Neural progenitor cell (in vitro differentiated cells): Measurements from ENCODE around the gene GABARAP. TPM values are rescaled to one million over a fixed set of nuclear protein-coding genes. Genes with fewer than 3 reads are reported as not detected.

Experiments used
- DNase-seq: peaks from one replicate; pipeline ENCODE4 v3.0.0-alpha.2; 2016; ENCODE audit warnings: low spot score
- H2AFZ ChIP-seq: fragments of 200-600 bp; sonication (generic); replicated peaks from 2 replicates; pipeline ENCODE4 v1.6.1; 2016; ENCODE audit warnings: antibody characterized with exemption
- H3F3A ChIP-seq: fragments of 200-600 bp; sonication (generic); 2 replicates; pipeline ENCODE4 v1.6.1; 2016; ENCODE audit warnings: antibody characterized with exemption, low read depth
- H3K27ac ChIP-seq: fragments of 200-600 bp; sonication (generic); 2 replicates; pipeline ENCODE4 v1.5.1; 2016; ENCODE audit warnings: mild to moderate bottlenecking
- H3K27me3 ChIP-seq: fragments of 200-600 bp; sonication (generic); 2 replicates; pipeline ENCODE4 v1.6.1; 2016; ENCODE audit warnings: mild to moderate bottlenecking, moderate library complexity
- H3K36me3 ChIP-seq: fragments of 200-600 bp; sonication (generic); 2 replicates; pipeline ENCODE4 v1.5.1; 2016
- H3K4me1 ChIP-seq: fragments of 200-600 bp; sonication (generic); 2 replicates; pipeline ENCODE4 v1.6.1; 2016; ENCODE audit warnings: mixed run types
- H3K4me2 ChIP-seq: fragments of 200-600 bp; sonication (generic); 2 replicates; pipeline ENCODE4 v1.6.1; 2016
- H3K4me3 ChIP-seq: fragments of 200-600 bp; sonication (generic); 2 replicates; pipeline ENCODE4 v1.5.1; 2016
- H3K79me2 ChIP-seq: fragments of 200-600 bp; sonication (generic); 2 replicates; pipeline ENCODE4 v1.6.1; 2016; ENCODE audit warnings: low read depth
- H3K9ac ChIP-seq: fragments of 200-600 bp; sonication (generic); 2 replicates; pipeline ENCODE4 v1.6.1; 2016
- H3K9me3 ChIP-seq: fragments of 200-600 bp; sonication (generic); 2 replicates; pipeline ENCODE4 v1.5.1; 2016; ENCODE audit warnings: low read depth
- H4K20me1 ChIP-seq: fragments of 200-600 bp; sonication (generic); 2 replicates; pipeline ENCODE4 v1.6.1; 2016; ENCODE audit warnings: low read depth
- H3K27ac Mint-ChIP-seq: 3 replicates; pipeline ENCODE4 v1.8.0; 2021; ENCODE audit warnings: mixed read lengths
- H3K27me3 Mint-ChIP-seq: 2 replicates; pipeline ENCODE4 v1.8.0; 2022; ENCODE audit warnings: low read depth, mild to moderate bottlenecking, inconsistent platforms, moderate library complexity, mixed read lengths; ENCODE audit not compliant: insufficient read depth
- H3K36me3 Mint-ChIP-seq: 3 replicates; pipeline ENCODE4 v1.8.0; 2021; ENCODE audit warnings: mixed read lengths
- H3K4me1 Mint-ChIP-seq: 3 replicates; pipeline ENCODE4 v1.8.0; 2021; ENCODE audit warnings: mixed read lengths
- H3K4me3 Mint-ChIP-seq: 3 replicates; pipeline ENCODE4 v1.8.0; 2021; ENCODE audit warnings: mild to moderate bottlenecking, moderate library complexity, mixed read lengths
- H3K9me3 Mint-ChIP-seq: 3 replicates; pipeline ENCODE4 v1.8.0; 2020; ENCODE audit warnings: mixed read lengths
- EZH2 ChIP-seq: fragments of 200-600 bp; sonication (generic); IDR thresholded peaks from 2 replicates; pipeline ENCODE4 v1.6.1; 2017; ENCODE audit warnings: antibody characterized with exemption, mild to moderate bottlenecking, moderate library complexity
- EZH2phosphoT487 ChIP-seq: fragments of 200-600 bp; sonication (generic); IDR thresholded peaks from 2 replicates; pipeline ENCODE4 v1.6.1; 2017; ENCODE audit warnings: antibody characterized with exemption
- total RNA-seq: library from RNA; depleted of rRNA; stranded (reverse); fragments of >200 nt; gene quantifications from 2 replicates; pipeline ENCODE4 v1.2.3, GENCODE V29; 2015; ENCODE audit warnings: low replicate concordance
- TF ChIP-seq, protein P1 (sequence below): fragments of 200-600 bp; sonication (generic); IDR thresholded peaks from 2 replicates; pipeline ENCODE4 v1.5.1; 2017; ENCODE audit warnings: antibody characterized with exemption, mild to moderate bottlenecking

GABARAP gene
- total RNA-seq, 1 donor from 2014 or later, result 225 TPM

DNA sequence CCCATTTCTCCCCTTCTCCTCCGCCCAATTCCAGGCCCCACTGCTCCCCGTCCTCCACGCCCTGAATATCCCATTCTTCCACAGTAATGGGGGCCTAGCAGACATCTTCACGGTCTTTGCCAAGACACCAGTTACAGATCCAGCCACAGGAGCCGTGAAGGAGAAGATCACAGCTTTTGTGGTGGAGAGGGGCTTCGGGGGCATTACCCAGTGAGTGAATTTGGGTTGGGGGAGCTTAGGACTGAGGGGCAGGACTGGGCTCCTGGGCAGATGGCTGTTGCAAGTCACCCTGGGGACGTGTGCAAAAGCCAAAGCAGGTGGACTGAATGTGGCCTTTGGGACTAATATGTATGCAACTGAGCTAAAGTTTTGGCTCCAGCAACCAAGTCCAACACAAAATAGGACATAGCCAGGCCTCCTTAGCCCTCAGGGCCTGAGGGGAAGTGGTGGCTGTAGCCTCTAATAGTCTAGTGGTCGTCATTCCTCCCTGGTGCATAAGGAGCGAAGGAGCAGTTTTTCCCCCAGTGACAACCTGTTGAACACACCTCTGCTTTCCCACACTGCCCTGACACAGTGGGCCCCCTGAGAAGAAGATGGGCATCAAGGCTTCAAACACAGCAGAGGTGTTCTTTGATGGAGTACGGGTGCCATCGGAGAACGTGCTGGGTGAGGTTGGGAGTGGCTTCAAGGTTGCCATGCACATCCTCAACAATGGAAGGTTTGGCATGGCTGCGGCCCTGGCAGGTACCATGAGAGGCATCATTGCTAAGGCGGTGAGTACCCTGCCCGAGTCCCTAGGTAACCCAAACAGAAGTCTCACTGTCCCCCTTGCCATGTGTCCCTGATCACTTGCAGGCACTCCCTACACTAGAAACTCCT is 19.9 kb downstream of the GABARAP start:
- Histone ChIP-seq H3K4me1 (peaks cover 26% of the 10 kb centered on the region), H4K20me1 (peaks cover 53% of the 10 kb centered on the region), H3K9me3 (no peaks in the 10 kb centered on the region), H3K27ac (no peak overlapping the region), H3K4me2 (no peak overlapping the region), H3K4me3 (no peak overlapping the region), H3K36me3 (no peaks in the 10 kb centered on the region), H3K79me2 (peaks cover 7% of the 10 kb centered on the region), H3K9ac (no peak overlapping the region), H3F3A (peaks cover 55% of the 10 kb centered on the region), H3K27me3 (no peaks in the 10 kb centered on the region), H2AFZ (no peak overlapping the region)
- TF ChIP-seq, protein P1, sequence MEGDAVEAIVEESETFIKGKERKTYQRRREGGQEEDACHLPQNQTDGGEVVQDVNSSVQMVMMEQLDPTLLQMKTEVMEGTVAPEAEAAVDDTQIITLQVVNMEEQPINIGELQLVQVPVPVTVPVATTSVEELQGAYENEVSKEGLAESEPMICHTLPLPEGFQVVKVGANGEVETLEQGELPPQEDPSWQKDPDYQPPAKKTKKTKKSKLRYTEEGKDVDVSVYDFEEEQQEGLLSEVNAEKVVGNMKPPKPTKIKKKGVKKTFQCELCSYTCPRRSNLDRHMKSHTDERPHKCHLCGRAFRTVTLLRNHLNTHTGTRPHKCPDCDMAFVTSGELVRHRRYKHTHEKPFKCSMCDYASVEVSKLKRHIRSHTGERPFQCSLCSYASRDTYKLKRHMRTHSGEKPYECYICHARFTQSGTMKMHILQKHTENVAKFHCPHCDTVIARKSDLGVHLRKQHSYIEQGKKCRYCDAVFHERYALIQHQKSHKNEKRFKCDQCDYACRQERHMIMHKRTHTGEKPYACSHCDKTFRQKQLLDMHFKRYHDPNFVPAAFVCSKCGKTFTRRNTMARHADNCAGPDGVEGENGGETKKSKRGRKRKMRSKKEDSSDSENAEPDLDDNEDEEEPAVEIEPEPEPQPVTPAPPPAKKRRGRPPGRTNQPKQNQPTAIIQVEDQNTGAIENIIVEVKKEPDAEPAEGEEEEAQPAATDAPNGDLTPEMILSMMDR, result no peak
- TF ChIP-seq EZH2 (no peak), EZH2phosphoT487 (no peak)
- Mint-ChIP-seq H3K36me3 (peaks cover 20% of the 10 kb centered on the region), H3K27ac (no peak overlapping the region), H3K4me1 (peaks cover 39% of the 10 kb centered on the region), H3K4me3 (peak overlapping the region; percentile 92), H3K9me3 (no peaks in the 10 kb centered on the region), H3K27me3 (peaks cover 16% of the 10 kb centered on the region)
- no peak for DNase-seq

DNA sequence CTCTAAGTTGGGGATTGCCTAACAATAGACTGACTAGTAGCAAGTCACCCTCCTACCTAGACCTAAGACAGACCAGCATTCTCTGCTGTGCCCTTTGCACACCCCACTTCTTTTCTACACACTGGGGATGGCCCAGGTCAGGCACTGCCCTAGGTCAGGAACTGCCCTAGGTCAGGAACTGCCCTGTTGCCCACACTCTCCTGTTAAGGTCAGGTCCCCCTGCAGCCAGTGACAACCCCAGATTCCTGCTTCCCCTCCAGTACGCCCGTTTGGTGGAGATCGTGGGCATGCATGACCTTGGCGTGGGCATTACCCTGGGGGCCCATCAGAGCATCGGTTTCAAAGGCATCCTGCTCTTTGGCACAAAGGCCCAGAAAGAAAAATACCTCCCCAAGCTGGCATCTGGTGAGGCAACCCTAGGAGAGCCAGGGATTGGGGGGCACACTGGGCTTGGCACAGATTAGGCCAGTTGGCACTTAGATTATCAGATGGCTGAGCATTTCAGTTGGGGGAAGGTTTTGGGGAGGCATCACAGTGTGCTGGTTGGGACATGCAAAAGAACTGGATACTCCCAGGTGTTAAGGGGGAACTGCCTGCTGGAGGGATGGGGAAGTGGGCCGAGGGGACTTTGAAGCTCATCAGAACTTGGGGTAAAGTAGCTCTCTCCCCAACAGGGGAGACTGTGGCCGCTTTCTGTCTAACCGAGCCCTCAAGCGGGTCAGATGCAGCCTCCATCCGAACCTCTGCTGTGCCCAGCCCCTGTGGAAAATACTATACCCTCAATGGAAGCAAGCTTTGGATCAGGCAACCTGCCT is 20.8 kb downstream of the GABARAP start:
- no peak overlapping the region for H3K27ac ChIP-seq
- H3K36me3 ChIP-seq, result no peaks in the 10 kb centered on the region
- peaks cover 61% of the 10 kb centered on the region for H3F3A ChIP-seq
- peak overlapping the region; percentile 85 for H3K4me2 ChIP-seq
- H3K4me3 Mint-ChIP-seq, result peak overlapping the region; percentile 92
- DNase-seq, result no peak
- no peaks in the 10 kb centered on the region for H3K9me3 Mint-ChIP-seq
- peaks cover 50% of the 10 kb centered on the region for H4K20me1 ChIP-seq
- TF ChIP-seq EZH2 (no peak), EZH2phosphoT487 (no peak)
- TF ChIP-seq, protein P1, result no peak
- peaks cover 16% of the 10 kb centered on the region for H3K27me3 Mint-ChIP-seq
- H3K27ac Mint-ChIP-seq, result peak overlapping the region; percentile 29
- no peak overlapping the region for H3K9ac ChIP-seq
- H2AFZ ChIP-seq, result no peak overlapping the region
- no peak overlapping the region for H3K4me3 ChIP-seq
- H3K9me3 ChIP-seq, result no peaks in the 10 kb centered on the region
- peaks cover 43% of the 10 kb centered on the region for H3K4me1 Mint-ChIP-seq
- H3K4me1 ChIP-seq, result peaks cover 28% of the 10 kb centered on the region
- H3K79me2 ChIP-seq, result peaks cover 15% of the 10 kb centered on the region
- peaks cover 20% of the 10 kb centered on the region for H3K36me3 Mint-ChIP-seq
- H3K27me3 ChIP-seq, result no peaks in the 10 kb centered on the region

DNA sequence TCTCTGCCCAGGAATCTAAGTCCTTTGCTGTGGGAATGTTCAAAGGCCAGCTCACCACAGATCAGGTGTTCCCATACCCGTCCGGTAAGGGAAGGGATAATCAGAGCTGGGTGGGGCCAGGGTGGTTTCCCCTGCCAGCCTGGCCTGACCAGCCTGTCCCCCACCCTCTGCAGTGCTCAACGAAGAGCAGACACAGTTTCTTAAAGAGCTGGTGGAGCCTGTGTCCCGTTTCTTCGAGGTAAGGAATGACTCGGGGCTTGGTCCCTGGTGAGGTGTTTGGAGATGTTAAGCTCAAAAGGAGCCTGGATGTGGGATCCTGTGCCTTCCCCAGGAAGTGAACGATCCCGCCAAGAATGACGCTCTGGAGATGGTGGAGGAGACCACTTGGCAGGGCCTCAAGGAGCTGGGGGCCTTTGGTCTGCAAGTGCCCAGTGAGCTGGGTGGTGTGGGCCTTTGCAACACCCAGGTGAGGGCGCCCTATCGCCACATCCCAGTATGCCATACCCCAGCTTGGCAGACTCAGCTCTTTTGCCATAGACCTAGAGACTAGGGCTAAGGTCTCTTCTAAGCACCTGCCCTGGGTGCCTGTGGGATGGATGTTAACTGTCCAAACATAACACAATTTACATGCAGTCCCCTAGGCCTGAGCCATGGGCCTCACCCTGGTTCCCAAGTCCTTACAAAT is 21.5 kb downstream of the GABARAP start:
- Histone ChIP-seq H3K4me2 (peak overlapping the region; percentile 85), H3F3A (peaks cover 68% of the 10 kb centered on the region), H4K20me1 (peaks cover 44% of the 10 kb centered on the region), H3K36me3 (no peaks in the 10 kb centered on the region), H3K4me3 (peak overlapping the region; percentile 94), H3K79me2 (peaks cover 22% of the 10 kb centered on the region), H2AFZ (no peak overlapping the region), H3K27ac (no peak overlapping the region), H3K27me3 (no peaks in the 10 kb centered on the region), H3K9ac (peak overlapping the region; percentile 71), H3K4me1 (peaks cover 32% of the 10 kb centered on the region), H3K9me3 (no peaks in the 10 kb centered on the region)
- Mint-ChIP-seq H3K4me3 (peak overlapping the region; percentile 92), H3K36me3 (peaks cover 20% of the 10 kb centered on the region), H3K4me1 (peaks cover 50% of the 10 kb centered on the region), H3K9me3 (no peaks in the 10 kb centered on the region), H3K27ac (peak overlapping the region; percentile 92), H3K27me3 (peaks cover 16% of the 10 kb centered on the region)
- peak; percentile 54 for DNase-seq
- TF ChIP-seq, protein P1, result peak; percentile 41
- no peak for TF ChIP-seq EZH2phosphoT487
